ENCODE data around the gene HS3ST4.

GRCh38 chr16:25916037-25916436, 224.3 kb downstream of the HS3ST4 start:
- TF ChIP-seq POLR2A (IDR thresholded peaks at IDR 0.05) (no peak), CTCF (IDR thresholded peaks at IDR 0.05) (no peak)

All from thyroid gland (tissue), 4 donors.